Measurements from ENCODE around the gene CLSTN2. TPM values are rescaled to one million over a fixed set of nuclear protein-coding genes. Genes with fewer than 3 reads are reported as not detected.

The CLSTN2 gene
- total RNA-seq, 1 experiment from 2014 or later: 0.68 TPM

- H3K4me2 ChIP-seq (ENCODE audit: insufficient read depth, insufficient read length, low read length): no peak overlapping the region
- peak; percentile 37; the same call in 2 of the 3 replicates for TF ChIP-seq CTCF (conservative IDR thresholded peaks at IDR 0.05)
- no peak overlapping the region for H2BK120ac ChIP-seq (ENCODE audit: low read depth, low read length, poor library complexity, severe bottlenecking)
- H2BK20ac ChIP-seq (ENCODE audit: low read depth, low read length, poor library complexity, severe bottlenecking): no peak overlapping the region
- H4K91ac ChIP-seq (ENCODE audit: insufficient read length, low read depth, low read length): no peak overlapping the region
- Mint-ChIP-seq H3K4me3 (no peak overlapping the region), H3K9me3 (peaks cover 25 to 26% of the 10 kb centered on the region in 2 experiments), H3K27me3 (ENCODE audit: low read depth) (peaks cover 8% of the 10 kb centered on the region), H3K36me3 (ENCODE audit: insufficient read depth in 1 of 3, low read depth in 3 of 3) (peaks cover 8 to 38% (median 10%) of the 10 kb centered on the region in 3 experiments; a peak in 6 of 7 replicates), H3K4me1 (peaks cover 18% of the 10 kb centered on the region in 2 experiments), H3K27ac (no peak overlapping the region)
- H2AK5ac ChIP-seq (ENCODE audit: insufficient read length, low read length): no peak overlapping the region
- H4K8ac ChIP-seq (replicated peaks; ENCODE audit: insufficient read length, low read depth, low read length): no peak overlapping the region
- H4K5ac ChIP-seq (ENCODE audit: insufficient read length, low read depth, low read length): no peak overlapping the region
- no peak overlapping the region for H2BK5ac ChIP-seq (ENCODE audit: insufficient read length, low read length)
- no peaks in the 10 kb centered on the region for H3K79me2 ChIP-seq (ENCODE audit: insufficient read depth, low read length)
- no peak overlapping the region for H3K27ac ChIP-seq (ENCODE audit: insufficient read length, low read depth, low read length)
- H3K23ac ChIP-seq (ENCODE audit: insufficient read length, low read depth, low read length): no peak overlapping the region
- no peaks in the 10 kb centered on the region for H3K27me3 ChIP-seq (ENCODE audit: insufficient read depth, low read length)
- peak; percentile 73 for DNase-seq
- H3K23me2 ChIP-seq (ENCODE audit: insufficient read length, low read depth, low read length, poor library complexity, severe bottlenecking): no peaks in the 10 kb centered on the region
- H2BK15ac ChIP-seq (ENCODE audit: low read depth, low read length): no peak overlapping the region
- no CpG with 5 or more reads among the region's 10 CpGs for WGBS (ENCODE audit: extremely low coverage, insufficient read length, low lambda C conversion rate)
- H3K18ac ChIP-seq (ENCODE audit: insufficient read length, low read depth, low read length): no peak overlapping the region
- H3K4me1 ChIP-seq (ENCODE audit: insufficient read depth, low read length): no peaks in the 10 kb centered on the region
- H2BK12ac ChIP-seq (ENCODE audit: insufficient read length, low read depth, low read length): no peak overlapping the region
- H3T11ph ChIP-seq (ENCODE audit: low read length): no peak overlapping the region
- H3K9ac ChIP-seq (ENCODE audit: extremely low read depth, insufficient read length, low read length): no peak overlapping the region
- H4K20me1 ChIP-seq (ENCODE audit: control insufficient read depth, insufficient read depth, insufficient read length): no peaks in the 10 kb centered on the region
- H3K14ac ChIP-seq (ENCODE audit: insufficient read depth, low read length): no peak overlapping the region
- H3K56ac ChIP-seq (ENCODE audit: insufficient read length, low read depth, low read length): no peak overlapping the region
- H3K9me3 ChIP-seq (ENCODE audit: control insufficient read depth, low read depth, low read length): no peaks in the 10 kb centered on the region
- H2AFZ ChIP-seq (ENCODE audit: low read length): no peak overlapping the region
- no peak overlapping the region for H3K4ac ChIP-seq (ENCODE audit: low read depth, low read length)
- H3K79me1 ChIP-seq (ENCODE audit: insufficient read depth, low read depth, low read length, poor library complexity, severe bottlenecking): no peaks in the 10 kb centered on the region
Measured at GRCh38 chr3:140521751-140522445, 586.9 kb downstream of the CLSTN2 start.

All from H9 (cell line).